Transverse colon (tissue), 4 donors: ENCODE data around the gene COQ5.

Experiments
- EP300 ChIP-seq: sonication (generic); formaldehyde crosslinking; IDR thresholded peaks from one replicate; pipeline ENCODE4 v1.6.1; 2017; ENCODE audit warnings: antibody characterized with exemption, low read depth
- POLR2A ChIP-seq: fragments of 450-650 bp; IDR thresholded peaks from one replicate; pipeline ENCODE4 v1.6.1; 2016; ENCODE audit warnings: antibody characterized with exemption, mild to moderate bottlenecking, moderate library complexity
- POLR2AphosphoS5 ChIP-seq, 3 donors: sonication (generic); formaldehyde crosslinking; IDR thresholded peaks; one replicate each; pipeline ENCODE4 v1.6.1; 2016; ENCODE audit warnings: antibody characterized with exemption in 3 of 3
- TF ChIP-seq, protein P1 (sequence below), 5 experiments: fragments of 200-600 bp in 3 of 5; fragments of 450-650 bp in 2 of 5; sonication (generic) in 3 of 5; IDR thresholded peaks; 1 replicate in 2 of 5; 2 replicates in 3 of 5; pipeline ENCODE4 v1.5.1; 2016 to 2017; ENCODE audit warnings: antibody characterized with exemption in 5 of 5, inconsistent platforms in 3 of 5, mild to moderate bottlenecking in 2 of 5, moderate library complexity in 1 of 5

GRCh38 chr12:120483621-120484020, 45.3 kb downstream of the COQ5 start:
- TF ChIP-seq, protein P1, sequence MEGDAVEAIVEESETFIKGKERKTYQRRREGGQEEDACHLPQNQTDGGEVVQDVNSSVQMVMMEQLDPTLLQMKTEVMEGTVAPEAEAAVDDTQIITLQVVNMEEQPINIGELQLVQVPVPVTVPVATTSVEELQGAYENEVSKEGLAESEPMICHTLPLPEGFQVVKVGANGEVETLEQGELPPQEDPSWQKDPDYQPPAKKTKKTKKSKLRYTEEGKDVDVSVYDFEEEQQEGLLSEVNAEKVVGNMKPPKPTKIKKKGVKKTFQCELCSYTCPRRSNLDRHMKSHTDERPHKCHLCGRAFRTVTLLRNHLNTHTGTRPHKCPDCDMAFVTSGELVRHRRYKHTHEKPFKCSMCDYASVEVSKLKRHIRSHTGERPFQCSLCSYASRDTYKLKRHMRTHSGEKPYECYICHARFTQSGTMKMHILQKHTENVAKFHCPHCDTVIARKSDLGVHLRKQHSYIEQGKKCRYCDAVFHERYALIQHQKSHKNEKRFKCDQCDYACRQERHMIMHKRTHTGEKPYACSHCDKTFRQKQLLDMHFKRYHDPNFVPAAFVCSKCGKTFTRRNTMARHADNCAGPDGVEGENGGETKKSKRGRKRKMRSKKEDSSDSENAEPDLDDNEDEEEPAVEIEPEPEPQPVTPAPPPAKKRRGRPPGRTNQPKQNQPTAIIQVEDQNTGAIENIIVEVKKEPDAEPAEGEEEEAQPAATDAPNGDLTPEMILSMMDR (IDR thresholded peaks at IDR 0.05), result no peak
- TF ChIP-seq EP300, result no peak
- TF ChIP-seq POLR2A, result no peak
- TF ChIP-seq POLR2AphosphoS5 (IDR thresholded peaks at IDR 0.05), result no peak
